B cell (primary cell): ENCODE measurements around the gene SIGLEC8. TPM values are rescaled to one million over a fixed set of nuclear protein-coding genes. Genes with fewer than 3 reads are reported as not detected.

ENCODE experiments used
- ATAC-seq: fragments of 200-7000 bp; cut with Tn5 transposase; one replicate; pipeline ENCODE4 v1.10.0; 2021; ENCODE audit warnings: low read depth, mild to moderate bottlenecking, moderate number of reproducible peaks, moderate library complexity
- CTCF ChIA-PET: fragments of 350-600 bp; sonication (Branson Sonifier 250); formaldehyde crosslinking; loops from one replicate; lab custom pipeline; 2021; ENCODE audit warnings: antibody characterized with exemption, inconsistent platforms; lab: Charles Lee
- POLR2A ChIA-PET: fragments of 350-600 bp; sonication (Branson Sonifier 250); formaldehyde crosslinking; loops from one replicate; lab custom pipeline; 2021; ENCODE audit warnings: antibody characterized with exemption; lab: Charles Lee
- DNase-seq: peaks from one replicate; pipeline ENCODE4 v3.0.0; 2013
- H2AFZ ChIP-seq: 2 replicates; pipeline ENCODE4 v1.6.1; 2012; ENCODE audit warnings: mild to moderate bottlenecking, low read depth, low read length; ENCODE audit not compliant: insufficient read depth, poor library complexity, severe bottlenecking
- H3K27ac ChIP-seq, 2 donors: 1 replicate in 1 of 2; 2 replicates in 1 of 2; pipeline ENCODE4 v1.5.1; 2012 to 2013; ENCODE audit warnings: low read length in 2 of 2, mild to moderate bottlenecking in 2 of 2, moderate library complexity in 1 of 2
- H3K27me3 ChIP-seq, 4 experiments: fragments of 200-600 bp in 1 of 4; sonication (generic) in 1 of 4; replicated peaks in 1 of 4; 1 replicate in 2 of 4; 2 replicates in 2 of 4; pipeline versions ENCODE4 v1.6.1 to v1.7.0; 2013 to 2016; ENCODE audit warnings: low read length in 3 of 4, mild to moderate bottlenecking in 2 of 4, mixed read lengths in 1 of 4, moderate library complexity in 1 of 4; ENCODE audit not compliant: insufficient read depth in 4 of 4, control insufficient read depth in 3 of 4; ENCODE audit errors: control extremely low read depth in 1 of 4
- H3K36me3 ChIP-seq, 2 experiments: replicated peaks in 1 of 2; 1 replicate in 1 of 2; 2 replicates in 1 of 2; pipeline versions ENCODE4 v1.6.1 to v1.7.1; 2013; ENCODE audit warnings: low read length in 1 of 2; ENCODE audit not compliant: insufficient read depth in 2 of 2, control insufficient read depth in 1 of 2; ENCODE audit errors: control extremely low read depth in 1 of 2, extremely low read depth in 1 of 2
- H3K4me1 ChIP-seq, 2 donors: fragments of 200-600 bp in 1 of 2; sonication (generic) in 1 of 2; 1 replicate in 1 of 2; 2 replicates in 1 of 2; pipeline versions ENCODE4 v1.5.1 to v1.6.1; 2013 to 2017; ENCODE audit warnings: low read length in 2 of 2; ENCODE audit not compliant: control insufficient read depth in 2 of 2, insufficient read depth in 2 of 2
- H3K4me2 ChIP-seq: replicated peaks from 2 replicates; pipeline ENCODE3; 2012; ENCODE audit warnings: mild to moderate bottlenecking, low read depth, low read length; ENCODE audit not compliant: poor library complexity, severe bottlenecking
- H3K4me3 ChIP-seq, 5 experiments: fragments of 200-600 bp in 1 of 5; sonication (generic) in 1 of 5; 1 replicate in 3 of 5; 2 replicates in 2 of 5; pipeline versions ENCODE4 v1.5.1 to v1.7.0; 2011 to 2016; ENCODE audit warnings: low read length in 4 of 5, mild to moderate bottlenecking in 4 of 5, low read depth in 2 of 5, control low read depth in 1 of 5, moderate library complexity in 1 of 5; ENCODE audit not compliant: insufficient read depth in 1 of 5; ENCODE audit errors: control extremely low read depth in 1 of 5, extremely low read depth in 1 of 5
- H3K79me2 ChIP-seq: fragments of 200-600 bp; sonication (generic); one replicate; pipeline ENCODE4 v1.6.0; 2016; ENCODE audit warnings: low read length; ENCODE audit not compliant: control insufficient read depth, insufficient read depth
- H3K9ac ChIP-seq: fragments of 200-600 bp; sonication (generic); 2 replicates; pipeline ENCODE4 v1.6.1; 2017; ENCODE audit warnings: mild to moderate bottlenecking, low read length, moderate library complexity
- H3K9me3 ChIP-seq, 3 donors: one replicate each; pipeline versions ENCODE4 v1.6.1 to v1.7.1; 2013; ENCODE audit warnings: low read length in 2 of 3; ENCODE audit not compliant: control insufficient read depth in 2 of 3, insufficient read depth in 1 of 3; ENCODE audit errors: control extremely low read depth in 1 of 3
- H4K20me1 ChIP-seq: 2 replicates; pipeline ENCODE4 v1.6.0; 2012; ENCODE audit warnings: mild to moderate bottlenecking, low read length; ENCODE audit not compliant: insufficient read depth, control insufficient read depth, poor library complexity, severe bottlenecking
- H3K27ac Mint-ChIP-seq: one replicate; pipeline ENCODE4 v1.8.0; 2021; ENCODE audit warnings: mixed read lengths
- H3K27me3 Mint-ChIP-seq: one replicate; pipeline ENCODE4 v1.8.0; 2021; ENCODE audit warnings: mixed read lengths
- H3K4me1 Mint-ChIP-seq: one replicate; pipeline ENCODE4 v1.8.0; 2021; ENCODE audit warnings: mixed read lengths
- H3K4me3 Mint-ChIP-seq: one replicate; pipeline ENCODE4 v1.8.0; 2021; ENCODE audit warnings: mixed read lengths
- H3K9me3 Mint-ChIP-seq: one replicate; pipeline ENCODE4 v1.8.0; 2022; ENCODE audit warnings: mixed read lengths; ENCODE audit not compliant: insufficient read depth
- EZH2 ChIP-seq: IDR thresholded peaks from 2 replicates; pipeline ENCODE4 v1.6.1; 2012; ENCODE audit warnings: borderline replicate concordance, low read depth, mild to moderate bottlenecking, moderate library complexity, low read length; ENCODE audit not compliant: insufficient read depth, poor library complexity, severe bottlenecking
- WGBS: methylation state at CpG from one replicate; pipeline ENCODE4 v1.1.5; 2013; ENCODE audit warnings: missing lambda C conversion rate; ENCODE audit not compliant: insufficient coverage; 5-methylcytosine and 5-hydroxymethylcytosine counted together
- intact Hi-C: fragments of 100-400 bp; cut with micrococcal nuclease; formaldehyde crosslinking; loops from one replicate; pipeline ENCODE4 v1.10.0; 2022
- polyA plus RNA-seq: library from polyadenylated mRNA; depleted of rRNA; stranded (reverse); fragments of >200 nt; gene quantifications from 2 replicates; pipeline ENCODE4 v1.2.3, GENCODE V29; 2012
- total RNA-seq, 2 donors: library from RNA; stranded (reverse); fragments of 120-200 nt in 1 of 2; gene quantifications; 1 replicate in 1 of 2; 2 replicates in 1 of 2; pipeline versions ENCODE4 v1.2.3 to v1.2.4, GENCODE V29; 2013 to 2022
- TF ChIP-seq, protein P1 (sequence below): fragments of 200-600 bp; IDR thresholded peaks from one replicate; pipeline ENCODE4 v1.8.0; 2022; ENCODE audit warnings: antibody characterized with exemption, mild to moderate bottlenecking

SIGLEC8 gene
- total and polyA plus RNA-seq, 2 donors (not counting 1 experiment from before 2014, with no cell fraction given), result not detected

DNA sequence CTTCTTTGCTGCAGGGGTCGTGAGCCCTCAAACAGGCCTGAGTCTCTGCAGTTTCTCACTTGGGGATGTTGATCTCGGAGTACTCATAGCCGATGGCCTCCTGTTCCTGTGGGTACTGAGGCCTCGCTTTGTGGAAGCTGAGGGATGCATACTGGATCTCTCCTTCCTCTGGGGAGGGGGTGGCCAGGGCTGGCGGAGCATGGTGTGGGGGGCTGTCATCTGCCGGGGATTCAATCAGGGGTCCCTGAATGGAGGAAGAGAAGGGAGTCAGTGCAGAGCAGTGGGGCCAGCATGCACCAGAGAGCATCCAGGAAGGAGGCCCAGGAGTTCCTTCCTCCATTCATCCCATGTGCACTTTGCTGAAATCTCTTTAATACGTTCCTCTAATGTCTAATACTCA, 33.3 kb upstream of the SIGLEC8 start:
- H3K27ac ChIP-seq, result no peak overlapping the region
- Mint-ChIP-seq H3K4me3 (no peak overlapping the region), H3K27me3 (peaks cover 40% of the 10 kb centered on the region), H3K9me3 (no peaks in the 10 kb centered on the region), H3K27ac (no peak overlapping the region), H3K4me1 (no peaks in the 10 kb centered on the region)
- POLR2A ChIA-PET, result no interaction called here
- H2AFZ ChIP-seq, result no peak overlapping the region
- no peak for TF ChIP-seq EZH2
- TF ChIP-seq, protein P1, sequence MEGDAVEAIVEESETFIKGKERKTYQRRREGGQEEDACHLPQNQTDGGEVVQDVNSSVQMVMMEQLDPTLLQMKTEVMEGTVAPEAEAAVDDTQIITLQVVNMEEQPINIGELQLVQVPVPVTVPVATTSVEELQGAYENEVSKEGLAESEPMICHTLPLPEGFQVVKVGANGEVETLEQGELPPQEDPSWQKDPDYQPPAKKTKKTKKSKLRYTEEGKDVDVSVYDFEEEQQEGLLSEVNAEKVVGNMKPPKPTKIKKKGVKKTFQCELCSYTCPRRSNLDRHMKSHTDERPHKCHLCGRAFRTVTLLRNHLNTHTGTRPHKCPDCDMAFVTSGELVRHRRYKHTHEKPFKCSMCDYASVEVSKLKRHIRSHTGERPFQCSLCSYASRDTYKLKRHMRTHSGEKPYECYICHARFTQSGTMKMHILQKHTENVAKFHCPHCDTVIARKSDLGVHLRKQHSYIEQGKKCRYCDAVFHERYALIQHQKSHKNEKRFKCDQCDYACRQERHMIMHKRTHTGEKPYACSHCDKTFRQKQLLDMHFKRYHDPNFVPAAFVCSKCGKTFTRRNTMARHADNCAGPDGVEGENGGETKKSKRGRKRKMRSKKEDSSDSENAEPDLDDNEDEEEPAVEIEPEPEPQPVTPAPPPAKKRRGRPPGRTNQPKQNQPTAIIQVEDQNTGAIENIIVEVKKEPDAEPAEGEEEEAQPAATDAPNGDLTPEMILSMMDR, result no peak
- H4K20me1 ChIP-seq, result no peaks in the 10 kb centered on the region
- no peak overlapping the region for H3K4me2 ChIP-seq
- H3K27me3 ChIP-seq, result peaks cover 0 to 10% (median 0%) of the 10 kb centered on the region in 4 experiments
- no peak for DNase-seq
- H3K79me2 ChIP-seq, result no peaks in the 10 kb centered on the region
- CTCF ChIA-PET, result no interaction called here
- no peaks in the 10 kb centered on the region for H3K4me1 ChIP-seq
- no peak overlapping the region for H3K9ac ChIP-seq
- no peak overlapping the region for H3K4me3 ChIP-seq
- ATAC-seq, result no peak
- peaks cover 0 to 3% (median 0%) of the 10 kb centered on the region in 3 donors for H3K9me3 ChIP-seq
- 84% methylated on average over 5 of the region's 7 CpGs for WGBS
- intact Hi-C loops, result no loop called here
- no peaks in the 10 kb centered on the region for H3K36me3 ChIP-seq

DNA sequence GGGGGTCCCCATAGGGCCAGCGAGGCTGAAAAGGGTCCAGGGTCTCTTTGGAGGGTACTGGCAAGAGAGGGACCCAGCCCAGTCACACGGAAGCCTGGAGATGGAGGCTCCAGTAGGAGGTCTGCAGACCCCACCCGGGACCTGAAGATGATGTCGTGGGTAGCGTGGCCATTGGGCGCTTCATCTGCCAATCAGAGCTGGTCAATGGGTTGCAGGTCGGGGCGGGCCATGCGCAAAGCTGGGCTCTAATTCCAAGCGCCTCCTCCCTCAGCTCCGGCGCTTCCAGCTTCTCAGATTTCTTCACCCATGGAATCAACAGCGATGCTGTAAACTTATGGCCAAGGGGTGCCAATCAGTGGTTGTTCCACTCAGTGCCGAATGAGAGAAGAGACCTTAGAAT, 32.4 kb upstream of the SIGLEC8 start:
- no peak overlapping the region for H3K4me3 ChIP-seq
- peaks cover 0 to 8% (median 0%) of the 10 kb centered on the region in 4 experiments for H3K27me3 ChIP-seq
- ATAC-seq (no peak), DNase-seq (no peak)
- POLR2A ChIA-PET, result no interaction called here
- Mint-ChIP-seq H3K4me3 (no peak overlapping the region), H3K27ac (no peak overlapping the region), H3K27me3 (peaks cover 45% of the 10 kb centered on the region), H3K9me3 (no peaks in the 10 kb centered on the region), H3K4me1 (no peaks in the 10 kb centered on the region)
- CTCF ChIA-PET, result interaction anchor here (1.6 kb wide), 1 partner anchor 170 kb away, joined by 4 read pairs; no protein-coding TSS in a partner anchor
- intact Hi-C loops, result no loop called here
- H4K20me1 ChIP-seq, result no peaks in the 10 kb centered on the region
- H3K4me2 ChIP-seq, result no peak overlapping the region
- TF ChIP-seq EZH2, result no peak
- TF ChIP-seq, protein P1, result no peak
- 73% methylated on average over 14 of the region's 14 CpGs for WGBS
- H3K79me2 ChIP-seq, result no peaks in the 10 kb centered on the region
- H3K9ac ChIP-seq, result no peak overlapping the region
- H3K9me3 ChIP-seq, result peaks cover 0 to 4% (median 0%) of the 10 kb centered on the region in 3 donors
- no peaks in the 10 kb centered on the region for H3K4me1 ChIP-seq
- H3K36me3 ChIP-seq, result no peaks in the 10 kb centered on the region
- no peak overlapping the region for H3K27ac ChIP-seq
- H2AFZ ChIP-seq, result no peak overlapping the region
